ENCODE measurements around the gene LTB4R.

DNA sequence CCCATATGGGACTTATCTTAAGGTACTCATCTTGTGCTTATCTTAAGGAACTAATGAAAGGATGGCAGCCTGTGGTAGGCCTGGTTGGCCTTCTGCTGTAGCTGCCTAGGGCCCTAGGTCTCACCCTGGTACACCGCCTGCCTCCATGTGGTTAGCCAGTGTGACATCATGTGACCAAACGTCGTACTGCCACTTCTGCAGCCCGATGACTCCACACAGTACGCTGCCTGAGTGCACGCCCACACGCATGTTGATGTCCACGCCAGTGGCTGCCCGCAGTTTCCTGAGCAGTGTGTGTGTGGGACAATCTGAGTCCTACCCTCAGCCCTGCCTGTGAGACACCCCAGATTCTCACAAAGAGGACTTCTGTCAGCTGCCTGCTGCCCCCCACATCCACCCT lies 18.4 kb downstream of the LTB4R start:
- TF ChIP-seq CTCF (IDR thresholded peaks at IDR 0.05 in 4 of 5, conservative IDR thresholded peaks at IDR 0.05 in 1 of 5) = no peak
- TF ChIP-seq POLR2A (IDR thresholded peaks at IDR 0.05) = no peak

All from gastrocnemius medialis (tissue), 4 donors.